ENCODE data around the gene PRPF8. TPM values are rescaled to one million over a fixed set of nuclear protein-coding genes. Genes with fewer than 3 reads are reported as not detected.

The PRPF8 gene
- polyA plus RNA-seq, 1 of the 3 experiments (the other 2 are of a cell fraction), result 149 TPM

DNA sequence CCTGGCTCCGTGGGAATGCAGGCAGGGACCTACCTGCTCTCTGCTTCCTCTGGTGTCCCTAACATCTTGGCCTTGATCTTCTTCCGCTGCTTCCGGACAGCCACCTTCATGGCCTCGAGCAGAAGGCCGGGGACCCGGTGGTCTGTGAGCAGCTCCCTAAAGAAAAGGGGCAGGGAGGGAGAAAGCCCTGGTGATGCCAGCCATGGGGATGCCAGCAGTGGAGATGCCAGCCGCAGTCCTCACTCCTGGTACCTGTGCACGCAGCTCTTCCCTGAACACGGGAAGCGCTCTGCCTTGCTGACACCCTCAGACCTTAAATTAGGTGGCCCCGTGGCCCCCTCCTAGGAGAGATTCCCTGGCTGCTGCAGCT is 36.9 kb downstream of the PRPF8 start:
- Histone ChIP-seq H2AFZ (ENCODE audit: low read depth) (no peak overlapping the region), H4K20me1 (ENCODE audit: insufficient read depth) (no peaks in the 10 kb centered on the region), H3K27ac (ENCODE audit: low read depth in 2 of 2, low read length in 1 of 2) (no peak overlapping the region), H3K4me2 (no peak overlapping the region), H3K27me3 (ENCODE audit: insufficient read depth) (no peaks in the 10 kb centered on the region), H3F3A (replicated peaks; ENCODE audit: insufficient read depth) (peaks cover 32% of the 10 kb centered on the region), H3K36me3 (replicated peaks in 1 of 2; ENCODE audit: control insufficient read depth in 1 of 2, insufficient read depth in 2 of 2, low read length in 1 of 2) (peaks cover 20 to 25% of the 10 kb centered on the region in 2 experiments), H3K79me2 (ENCODE audit: insufficient read depth) (no peaks in the 10 kb centered on the region), H3K4me1 (ENCODE audit: control insufficient read depth in 1 of 2, insufficient read depth in 2 of 2, low read depth in 1 of 2, low read length in 1 of 2) (peaks cover 13 to 23% of the 10 kb centered on the region in 2 experiments; a peak in 2 of 4 replicates), H3K9me3 (no peaks in the 10 kb centered on the region), H3K9me2 (no peaks in the 10 kb centered on the region), H3K4me3 (ENCODE audit: low read depth in 2 of 2, low read length in 1 of 2) (no peak overlapping the region; a peak in 1 of 4 replicates), H3K9ac (no peak overlapping the region)
- no peak for DNase-seq
- ChIA-PET POLR2A (interaction anchor here (2.4 kb wide), 1 partner anchor 19 kb away, joined by 12 read pairs; the partner anchor contains the start of gene SLC43A2), CTCF (interaction anchor here (0.6 to 6.8 kb wide), 14 partner anchors 8 to 75 kb away, joined by 3 to 65 read pairs (median 6); partner anchors contain the start of genes PRPF8 and SLC43A2)
- TF ChIP-seq, protein P1, sequence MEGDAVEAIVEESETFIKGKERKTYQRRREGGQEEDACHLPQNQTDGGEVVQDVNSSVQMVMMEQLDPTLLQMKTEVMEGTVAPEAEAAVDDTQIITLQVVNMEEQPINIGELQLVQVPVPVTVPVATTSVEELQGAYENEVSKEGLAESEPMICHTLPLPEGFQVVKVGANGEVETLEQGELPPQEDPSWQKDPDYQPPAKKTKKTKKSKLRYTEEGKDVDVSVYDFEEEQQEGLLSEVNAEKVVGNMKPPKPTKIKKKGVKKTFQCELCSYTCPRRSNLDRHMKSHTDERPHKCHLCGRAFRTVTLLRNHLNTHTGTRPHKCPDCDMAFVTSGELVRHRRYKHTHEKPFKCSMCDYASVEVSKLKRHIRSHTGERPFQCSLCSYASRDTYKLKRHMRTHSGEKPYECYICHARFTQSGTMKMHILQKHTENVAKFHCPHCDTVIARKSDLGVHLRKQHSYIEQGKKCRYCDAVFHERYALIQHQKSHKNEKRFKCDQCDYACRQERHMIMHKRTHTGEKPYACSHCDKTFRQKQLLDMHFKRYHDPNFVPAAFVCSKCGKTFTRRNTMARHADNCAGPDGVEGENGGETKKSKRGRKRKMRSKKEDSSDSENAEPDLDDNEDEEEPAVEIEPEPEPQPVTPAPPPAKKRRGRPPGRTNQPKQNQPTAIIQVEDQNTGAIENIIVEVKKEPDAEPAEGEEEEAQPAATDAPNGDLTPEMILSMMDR (IDR thresholded peaks at IDR 0.05), result no peak
- TF ChIP-seq EZH2phosphoT487 (IDR thresholded peaks at IDR 0.05; ENCODE audit: borderline replicate concordance, low read depth), result no peak
- TF ChIP-seq, protein P2, sequence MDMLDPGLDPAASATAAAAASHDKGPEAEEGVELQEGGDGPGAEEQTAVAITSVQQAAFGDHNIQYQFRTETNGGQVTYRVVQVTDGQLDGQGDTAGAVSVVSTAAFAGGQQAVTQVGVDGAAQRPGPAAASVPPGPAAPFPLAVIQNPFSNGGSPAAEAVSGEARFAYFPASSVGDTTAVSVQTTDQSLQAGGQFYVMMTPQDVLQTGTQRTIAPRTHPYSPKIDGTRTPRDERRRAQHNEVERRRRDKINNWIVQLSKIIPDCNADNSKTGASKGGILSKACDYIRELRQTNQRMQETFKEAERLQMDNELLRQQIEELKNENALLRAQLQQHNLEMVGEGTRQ (IDR thresholded peaks at IDR 0.05; ENCODE audit: borderline replicate concordance, low read depth, low read length), result no peak
- TF ChIP-seq EP300 (IDR thresholded peaks at IDR 0.05; ENCODE audit: borderline replicate concordance in 1 of 2, low read depth in 1 of 2, low read length in 1 of 2), result no peak
- TF ChIP-seq YY1 (IDR thresholded peaks at IDR 0.05; ENCODE audit: low read depth), result no peak
- TF ChIP-seq GATA2 (CRISPR knock-in tag; IDR thresholded peaks at IDR 0.05), result no peak
- no peak for TF ChIP-seq RAD21 (IDR thresholded peaks at IDR 0.05; ENCODE audit: low read length)
- TF ChIP-seq TAF1 (IDR thresholded peaks at IDR 0.05; ENCODE audit: borderline replicate concordance, low read depth, low read length), result no peak
- TF ChIP-seq SMC3 (IDR thresholded peaks at IDR 0.05; ENCODE audit: low read depth, low read length), result no peak
- TF ChIP-seq CHD2 (IDR thresholded peaks at IDR 0.05; ENCODE audit: low read length, partially characterized antibody), result no peak
- TF ChIP-seq MXI1 (IDR thresholded peaks at IDR 0.05; ENCODE audit: low read depth, low read length), result no peak
- TF ChIP-seq JUND (IDR thresholded peaks at IDR 0.05), result no peak
- TF ChIP-seq RFX5 (IDR thresholded peaks at IDR 0.05; ENCODE audit: low read length), result no peak
- TF ChIP-seq, protein P3, sequence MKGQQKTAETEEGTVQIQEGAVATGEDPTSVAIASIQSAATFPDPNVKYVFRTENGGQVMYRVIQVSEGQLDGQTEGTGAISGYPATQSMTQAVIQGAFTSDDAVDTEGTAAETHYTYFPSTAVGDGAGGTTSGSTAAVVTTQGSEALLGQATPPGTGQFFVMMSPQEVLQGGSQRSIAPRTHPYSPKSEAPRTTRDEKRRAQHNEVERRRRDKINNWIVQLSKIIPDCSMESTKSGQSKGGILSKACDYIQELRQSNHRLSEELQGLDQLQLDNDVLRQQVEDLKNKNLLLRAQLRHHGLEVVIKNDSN (IDR thresholded peaks at IDR 0.05; ENCODE audit: borderline replicate concordance, low read depth), result no peak
- TF ChIP-seq, protein P4, sequence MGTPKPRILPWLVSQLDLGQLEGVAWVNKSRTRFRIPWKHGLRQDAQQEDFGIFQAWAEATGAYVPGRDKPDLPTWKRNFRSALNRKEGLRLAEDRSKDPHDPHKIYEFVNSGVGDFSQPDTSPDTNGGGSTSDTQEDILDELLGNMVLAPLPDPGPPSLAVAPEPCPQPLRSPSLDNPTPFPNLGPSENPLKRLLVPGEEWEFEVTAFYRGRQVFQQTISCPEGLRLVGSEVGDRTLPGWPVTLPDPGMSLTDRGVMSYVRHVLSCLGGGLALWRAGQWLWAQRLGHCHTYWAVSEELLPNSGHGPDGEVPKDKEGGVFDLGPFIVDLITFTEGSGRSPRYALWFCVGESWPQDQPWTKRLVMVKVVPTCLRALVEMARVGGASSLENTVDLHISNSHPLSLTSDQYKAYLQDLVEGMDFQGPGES (IDR thresholded peaks at IDR 0.05; ENCODE audit: low read depth, low read length), result no peak
- no peak for TF ChIP-seq GABPA (IDR thresholded peaks at IDR 0.05; ENCODE audit: low read depth)
- TF ChIP-seq, protein P5, sequence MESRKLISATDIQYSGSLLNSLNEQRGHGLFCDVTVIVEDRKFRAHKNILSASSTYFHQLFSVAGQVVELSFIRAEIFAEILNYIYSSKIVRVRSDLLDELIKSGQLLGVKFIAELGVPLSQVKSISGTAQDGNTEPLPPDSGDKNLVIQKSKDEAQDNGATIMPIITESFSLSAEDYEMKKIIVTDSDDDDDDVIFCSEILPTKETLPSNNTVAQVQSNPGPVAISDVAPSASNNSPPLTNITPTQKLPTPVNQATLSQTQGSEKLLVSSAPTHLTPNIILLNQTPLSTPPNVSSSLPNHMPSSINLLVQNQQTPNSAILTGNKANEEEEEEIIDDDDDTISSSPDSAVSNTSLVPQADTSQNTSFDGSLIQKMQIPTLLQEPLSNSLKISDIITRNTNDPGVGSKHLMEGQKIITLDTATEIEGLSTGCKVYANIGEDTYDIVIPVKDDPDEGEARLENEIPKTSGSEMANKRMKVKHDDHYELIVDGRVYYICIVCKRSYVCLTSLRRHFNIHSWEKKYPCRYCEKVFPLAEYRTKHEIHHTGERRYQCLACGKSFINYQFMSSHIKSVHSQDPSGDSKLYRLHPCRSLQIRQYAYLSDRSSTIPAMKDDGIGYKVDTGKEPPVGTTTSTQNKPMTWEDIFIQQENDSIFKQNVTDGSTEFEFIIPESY (IDR thresholded peaks at IDR 0.05; ENCODE audit: borderline replicate concordance, low read depth), result no peak
- TF ChIP-seq RCOR1 (IDR thresholded peaks at IDR 0.05; ENCODE audit: low read length), result no peak
- TF ChIP-seq SIN3A (IDR thresholded peaks at IDR 0.05; ENCODE audit: borderline replicate concordance, low read depth, low read length), result no peak
- WGBS (ENCODE audit: low lambda C conversion rate), result 89% methylated on average over 5 of the region's 11 CpGs
